Neuronal stem cell (in vitro differentiated cells): ENCODE data around the gene HTRA3.

Experiments
- DNase-seq: peaks from one replicate; pipeline ENCODE4 v3.0.0-alpha.2; 2013; ENCODE audit warnings: low spot score
- H2AFZ ChIP-seq: one replicate; pipeline ENCODE4 v1.6.1; 2013; ENCODE audit warnings: mild to moderate bottlenecking, low read length, inconsistent platforms
- H2AK5ac ChIP-seq: 2 replicates; pipeline ENCODE4 v1.6.1; 2013; ENCODE audit warnings: low read depth, mild to moderate bottlenecking, inconsistent platforms, low read length, moderate library complexity, mixed read lengths
- H2BK120ac ChIP-seq: 2 replicates; pipeline ENCODE4 v1.6.1; 2013; ENCODE audit warnings: low read depth, mild to moderate bottlenecking, inconsistent platforms, low read length, moderate library complexity, mixed read lengths
- H2BK12ac ChIP-seq: one replicate; pipeline ENCODE4 v1.6.1; 2013; ENCODE audit warnings: low read length, inconsistent platforms
- H2BK15ac ChIP-seq: 2 replicates; pipeline ENCODE4 v1.6.1; 2013; ENCODE audit warnings: mild to moderate bottlenecking, low read length, inconsistent platforms, mixed read lengths
- H2BK5ac ChIP-seq: one replicate; pipeline ENCODE4 v1.6.1; 2013; ENCODE audit warnings: inconsistent platforms, mild to moderate bottlenecking, low read length, moderate library complexity
- H3K14ac ChIP-seq: one replicate; pipeline ENCODE4 v1.6.1; 2013; ENCODE audit warnings: low read length, inconsistent platforms
- H3K18ac ChIP-seq: 2 replicates; pipeline ENCODE4 v1.6.1; 2013; ENCODE audit warnings: low read length, inconsistent platforms
- H3K23ac ChIP-seq: 2 replicates; pipeline ENCODE4 v1.6.1; 2013; ENCODE audit warnings: low read depth, mild to moderate bottlenecking, mixed read lengths, low read length, inconsistent platforms; ENCODE audit not compliant: poor library complexity
- H3K27ac ChIP-seq: replicated peaks from 3 replicates; pipeline ENCODE4 v1.5.1; 2013; ENCODE audit warnings: low read length, inconsistent platforms
- H3K27me3 ChIP-seq, 3 experiments: 2 replicates each; pipeline ENCODE4 v1.6.1; 2013; ENCODE audit warnings: low read length in 3 of 3, mild to moderate bottlenecking in 2 of 3, inconsistent platforms in 1 of 3, low read depth in 1 of 3, mixed read lengths in 1 of 3, moderate library complexity in 1 of 3; ENCODE audit not compliant: control insufficient read depth in 3 of 3, insufficient read depth in 3 of 3
- H3K36me3 ChIP-seq, 2 donors: replicated peaks in 1 of 2; 2 replicates each; pipeline ENCODE4 v1.6.1; 2013; ENCODE audit warnings: low read length in 2 of 2; ENCODE audit not compliant: control insufficient read depth in 2 of 2, insufficient read depth in 2 of 2
- H3K4ac ChIP-seq: 2 replicates; pipeline ENCODE4 v1.6.1; 2013; ENCODE audit warnings: inconsistent platforms, mild to moderate bottlenecking, low read length, moderate library complexity
- H3K4me1 ChIP-seq, 2 donors: 1 replicate in 1 of 2; 2 replicates in 1 of 2; pipeline ENCODE4 v1.6.1; 2013; ENCODE audit warnings: low read length in 2 of 2, low read depth in 1 of 2; ENCODE audit not compliant: control insufficient read depth in 2 of 2, insufficient read depth in 1 of 2
- H3K4me2 ChIP-seq: one replicate; pipeline ENCODE4 v1.6.1; 2013; ENCODE audit warnings: mild to moderate bottlenecking, low read length, inconsistent platforms; ENCODE audit not compliant: insufficient read depth, poor library complexity, severe bottlenecking
- H3K4me3 ChIP-seq, 2 donors: 2 replicates each; pipeline ENCODE4 v1.5.1; 2013; ENCODE audit warnings: low read length in 2 of 2, mild to moderate bottlenecking in 2 of 2, inconsistent platforms in 1 of 2, moderate library complexity in 1 of 2
- H3K79me1 ChIP-seq: one replicate; pipeline ENCODE4 v1.6.1; 2013; ENCODE audit warnings: low read depth, mild to moderate bottlenecking, inconsistent platforms, low read length, moderate library complexity
- H3K9ac ChIP-seq: one replicate; pipeline ENCODE4 v1.6.1; 2013; ENCODE audit warnings: mild to moderate bottlenecking, low read depth, low read length, inconsistent platforms; ENCODE audit not compliant: poor library complexity
- H3K9me3 ChIP-seq, 2 donors: replicated peaks in 1 of 2; 2 replicates each; pipeline versions ENCODE3 to v1.6.1; 2013; ENCODE audit warnings: low read length in 2 of 2, mild to moderate bottlenecking in 2 of 2, inconsistent platforms in 1 of 2, low read depth in 1 of 2, mixed read lengths in 1 of 2, moderate library complexity in 1 of 2; ENCODE audit not compliant: control insufficient read depth in 2 of 2, insufficient read depth in 1 of 2
- H4K8ac ChIP-seq: one replicate; pipeline ENCODE4 v1.6.1; 2013; ENCODE audit warnings: low read depth, mild to moderate bottlenecking, inconsistent platforms, low read length, moderate library complexity
- H4K91ac ChIP-seq: one replicate; pipeline ENCODE4 v1.6.1; 2013; ENCODE audit warnings: low read length, low read depth, mild to moderate bottlenecking, inconsistent platforms; ENCODE audit not compliant: poor library complexity
- WGBS, 2 donors: extraction: QIAGEN DNeasy Blood & Tissue Kit; methylation state at CpG; one replicate each; pipeline ENCODE4 v1.1.7; 2013; ENCODE audit warnings: missing lambda C conversion rate in 2 of 2, mixed read lengths in 1 of 2; ENCODE audit not compliant: insufficient read length in 2 of 2, insufficient replicate concordance in 1 of 2; ENCODE audit errors: extremely low coverage in 2 of 2; 5-methylcytosine and 5-hydroxymethylcytosine counted together

Gene HTRA3

GRCh38 chr4:8286719-8287342 lies 17.3 kb downstream of the HTRA3 start:
- WGBS, 2 donors: no CpG with 5 or more reads among the region's 15 CpGs
- Histone ChIP-seq H2BK120ac (no peak overlapping the region), H4K8ac (no peak overlapping the region), H4K91ac (no peak overlapping the region), H3K27me3 (peaks cover 0 to 28% (median 2%) of the 10 kb centered on the region in 3 experiments), H3K4me2 (no peak overlapping the region), H3K9ac (peak overlapping the region; percentile 12), H2BK5ac (no peak overlapping the region), H3K4me3 (no peak overlapping the region), H3K4me1 (no peaks in the 10 kb centered on the region), H2BK12ac (peak overlapping the region; percentile 53), H2BK15ac (peak overlapping the region; percentile 42), H3K4ac (no peak overlapping the region), H2AK5ac (peak overlapping the region; percentile 73), H3K18ac (peak overlapping the region; percentile 74), H3K9me3 (peaks cover 0 to 2% of the 10 kb centered on the region in 2 donors), H3K36me3 (no peaks in the 10 kb centered on the region), H3K79me1 (peaks cover 1% of the 10 kb centered on the region), H3K23ac (peak overlapping the region; percentile 49), H3K27ac (no peak overlapping the region), H3K14ac (peak overlapping the region; percentile 11), H2AFZ (no peak overlapping the region)
- DNase-seq: no peak

- Histone ChIP-seq H2BK15ac (no peak overlapping the region), H4K91ac (no peak overlapping the region), H3K4me2 (no peak overlapping the region), H3K4ac (no peak overlapping the region), H3K9me3 (peaks cover 0 to 1% of the 10 kb centered on the region in 2 donors), H4K8ac (no peak overlapping the region), H3K36me3 (no peaks in the 10 kb centered on the region), H3K4me3 (no peak overlapping the region), H2AFZ (no peak overlapping the region), H3K79me1 (peaks cover 1% of the 10 kb centered on the region), H2BK12ac (no peak overlapping the region), H3K27ac (no peak overlapping the region), H3K4me1 (no peaks in the 10 kb centered on the region), H3K23ac (no peak overlapping the region), H3K9ac (no peak overlapping the region), H2BK5ac (no peak overlapping the region), H3K18ac (no peak overlapping the region), H3K14ac (no peak overlapping the region), H3K27me3 (peaks cover 0 to 23% (median 2%) of the 10 kb centered on the region in 3 experiments), H2AK5ac (peak overlapping the region; percentile 2), H2BK120ac (no peak overlapping the region)
- DNase-seq: no peak
- no CpG with 5 or more reads among the region's 18 CpGs for WGBS, 2 donors
These were observed 18.1 kb downstream of the HTRA3 start for GRCh38 chr4:8287343-8288280.

GRCh38 chr4:8289151-8289750 lies 19.7 kb downstream of the HTRA3 start:
- no peak overlapping the region for H3K4me3 ChIP-seq
- no peak overlapping the region for H3K14ac ChIP-seq
- no peaks in the 10 kb centered on the region for H3K9me3 ChIP-seq
- no peak overlapping the region for H3K4me2 ChIP-seq
- H3K27me3 ChIP-seq: peaks cover 0 to 13% (median 2%) of the 10 kb centered on the region in 3 experiments
- H3K18ac ChIP-seq: peak overlapping the region; percentile 71
- H3K23ac ChIP-seq: no peak overlapping the region
- H3K27ac ChIP-seq: no peak overlapping the region
- no peak for DNase-seq
- WGBS, 2 donors: no CpG with 5 or more reads among the region's 13 CpGs
- peak overlapping the region; percentile 35 for H2BK5ac ChIP-seq
- no peak overlapping the region for H2AFZ ChIP-seq
- H4K91ac ChIP-seq: no peak overlapping the region
- peaks cover 1% of the 10 kb centered on the region for H3K79me1 ChIP-seq
- H3K4ac ChIP-seq: no peak overlapping the region
- H3K9ac ChIP-seq: no peak overlapping the region
- peak overlapping the region; percentile 16 for H2BK12ac ChIP-seq
- H2BK15ac ChIP-seq: no peak overlapping the region
- H3K4me1 ChIP-seq: no peaks in the 10 kb centered on the region
- H2BK120ac ChIP-seq: no peak overlapping the region
- H4K8ac ChIP-seq: no peak overlapping the region
- H3K36me3 ChIP-seq: no peaks in the 10 kb centered on the region
- peak overlapping the region; percentile 51 for H2AK5ac ChIP-seq
